Neutrophil (primary cell): ENCODE measurements around the gene NMT1.

Source experiments
- H3K27ac ChIP-seq: fragments of 200-600 bp; sonication (generic); 2 replicates; pipeline ENCODE4 v1.5.1; 2016; ENCODE audit warnings: mild to moderate bottlenecking, moderate library complexity
- H3K27me3 ChIP-seq: fragments of 200-600 bp; sonication (generic); 2 replicates; pipeline ENCODE4 v1.6.0; 2016; ENCODE audit warnings: mild to moderate bottlenecking
- H3K36me3 ChIP-seq: fragments of 200-600 bp; sonication (generic); 2 replicates; pipeline ENCODE4 v1.5.1; 2017
- H3K4me1 ChIP-seq, 2 experiments: fragments of 200-600 bp in 1 of 2; sonication (generic) in 1 of 2; 1 replicate in 1 of 2; 2 replicates in 1 of 2; pipeline versions ENCODE4 v1.5.1 to v1.6.1; 2013 to 2016; ENCODE audit warnings: low read depth in 1 of 2, low read length in 1 of 2, mild to moderate bottlenecking in 1 of 2, moderate library complexity in 1 of 2; ENCODE audit not compliant: control insufficient read depth in 1 of 2, insufficient read depth in 1 of 2
- H3K4me3 ChIP-seq, 2 experiments: fragments of 200-600 bp in 1 of 2; sonication (generic) in 1 of 2; 1 replicate in 1 of 2; 2 replicates in 1 of 2; pipeline ENCODE4 v1.5.1; 2013 to 2016; ENCODE audit warnings: low read depth in 1 of 2, low read length in 1 of 2, mild to moderate bottlenecking in 1 of 2, moderate library complexity in 1 of 2
- H3K9me3 ChIP-seq: fragments of 200-600 bp; sonication (generic); 2 replicates; pipeline ENCODE4 v1.5.1; 2016
- CTCF ChIP-seq: fragments of 200-600 bp; sonication (generic); IDR thresholded peaks from 2 replicates; pipeline ENCODE4 v1.5.1; 2016; ENCODE audit warnings: antibody characterized with exemption

The NMT1 gene

DNA sequence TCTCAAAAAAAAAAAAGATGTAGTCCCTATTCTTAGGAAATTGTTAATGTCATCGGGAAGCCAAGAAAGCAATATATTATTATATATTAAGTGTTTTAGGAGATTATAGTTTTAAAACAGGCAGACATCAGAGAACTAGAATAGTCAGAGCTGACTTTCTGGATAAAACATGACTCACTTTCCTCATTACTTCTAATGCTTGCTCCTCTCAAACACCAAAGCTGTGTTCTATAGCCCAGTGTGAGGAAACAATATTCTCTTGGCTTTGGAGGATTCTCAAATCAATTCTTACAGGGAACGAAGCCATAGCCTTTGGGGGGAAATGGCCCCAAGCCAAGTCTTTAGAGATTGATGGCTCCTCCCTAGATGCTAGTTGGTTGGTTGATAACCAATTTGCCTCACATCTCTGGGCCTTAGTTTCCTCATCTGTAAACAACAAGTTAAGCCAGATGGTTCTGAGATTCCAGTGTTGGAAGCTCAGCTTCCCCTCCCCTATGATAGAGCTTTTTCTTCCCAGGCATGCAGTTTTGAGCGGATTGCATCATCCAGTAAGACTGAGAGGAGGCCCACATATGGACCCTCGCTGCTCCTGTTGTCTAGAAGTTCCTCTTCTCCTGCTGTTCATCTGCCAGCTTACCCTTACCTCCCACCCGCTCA lies 12.4 kb downstream of the NMT1 start:
- no peaks in the 10 kb centered on the region for H3K27me3 ChIP-seq
- H3K4me1 ChIP-seq, result peaks cover 25% of the 10 kb centered on the region in 2 experiments
- peaks cover 21% of the 10 kb centered on the region for H3K36me3 ChIP-seq
- H3K9me3 ChIP-seq, result no peaks in the 10 kb centered on the region
- no peak overlapping the region for H3K4me3 ChIP-seq
- H3K27ac ChIP-seq, result no peak overlapping the region
- TF ChIP-seq CTCF, result no peak

GRCh38 chr17:45077643-45078042 lies 16.5 kb downstream of the NMT1 start:
- no peaks in the 10 kb centered on the region for H3K9me3 ChIP-seq
- H3K27ac ChIP-seq, result peak overlapping the region; percentile 84
- TF ChIP-seq CTCF, result no peak
- peaks cover 26 to 27% of the 10 kb centered on the region in 2 experiments for H3K4me1 ChIP-seq
- H3K27me3 ChIP-seq, result no peaks in the 10 kb centered on the region
- H3K36me3 ChIP-seq, result peaks cover 34% of the 10 kb centered on the region
- no peak overlapping the region for H3K4me3 ChIP-seq

DNA sequence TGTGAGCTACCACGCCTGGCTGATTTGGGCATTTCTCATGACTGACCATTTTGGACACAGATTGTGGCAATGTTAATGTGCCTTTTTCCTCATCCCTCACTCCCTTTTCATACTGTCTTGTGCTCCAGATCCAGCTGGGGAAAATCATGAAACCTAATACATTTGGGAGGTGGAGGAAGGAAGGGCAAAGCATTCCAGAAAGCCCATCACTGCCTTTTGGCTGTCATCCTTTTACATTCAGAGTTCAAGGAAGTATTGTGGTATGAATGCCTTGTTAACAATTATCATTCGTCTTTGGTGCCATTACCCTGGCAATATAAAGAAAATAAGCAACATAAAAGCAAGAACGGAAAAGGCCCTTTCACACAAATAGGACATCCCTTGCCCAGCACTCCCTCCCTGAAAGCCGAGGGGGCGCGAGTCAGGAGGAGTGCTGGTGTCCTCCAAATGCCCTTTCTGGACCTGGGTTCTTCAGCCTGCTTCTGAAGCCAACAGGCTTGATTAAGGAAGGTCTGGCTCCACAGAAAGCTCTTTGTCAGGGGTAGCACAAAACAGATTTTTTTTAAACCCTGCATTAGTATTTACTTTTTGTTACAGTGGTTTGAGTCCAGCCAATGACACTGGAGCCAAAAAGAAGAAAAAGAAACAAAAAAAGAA lies 20.1 kb downstream of the NMT1 start:
- Histone ChIP-seq H3K36me3 (peaks cover 49% of the 10 kb centered on the region), H3K4me3 (no peak overlapping the region), H3K27me3 (no peaks in the 10 kb centered on the region), H3K4me1 (peaks cover 26% of the 10 kb centered on the region in 2 experiments), H3K9me3 (no peaks in the 10 kb centered on the region), H3K27ac (no peak overlapping the region)
- TF ChIP-seq CTCF, result no peak

GRCh38 chr17:45086391-45086790 lies 25.3 kb downstream of the NMT1 start:
- Histone ChIP-seq H3K4me3 (no peak overlapping the region), H3K9me3 (no peaks in the 10 kb centered on the region), H3K27me3 (no peaks in the 10 kb centered on the region), H3K4me1 (no peaks in the 10 kb centered on the region), H3K27ac (no peak overlapping the region), H3K36me3 (peaks cover 92% of the 10 kb centered on the region)
- no peak for TF ChIP-seq CTCF

GRCh38 chr17:45086865-45087503 lies 25.9 kb downstream of the NMT1 start:
- Histone ChIP-seq H3K36me3 (peaks cover 94% of the 10 kb centered on the region), H3K27ac (no peak overlapping the region), H3K4me1 (no peaks in the 10 kb centered on the region), H3K9me3 (no peaks in the 10 kb centered on the region), H3K4me3 (no peak overlapping the region), H3K27me3 (no peaks in the 10 kb centered on the region)
- TF ChIP-seq CTCF, result no peak
